Stimulated activated CD8-positive, alpha-beta memory T cell treated with anti-CD3 and anti-CD28 coated beads, Interleukin-12 subunit alpha, Interleukin-12 subunit beta, amount 100 ng/mL, for 1 hour (primary cell): ENCODE results near the gene ZNF503.

Experiments
- DNase-seq: peaks from one replicate; pipeline ENCODE4 v3.0.0-alpha.2; 2020; ENCODE audit warnings: low read depth

ZNF503 gene

GRCh38 chr10:75406462-75407223, 5.1 kb upstream of the ZNF503 start:
- no peak for DNase-seq

- no peak for DNase-seq
These were observed 4.3 kb upstream of the ZNF503 start for GRCh38 chr10:75405598-75406461.

- DNase-seq: no peak
These were observed 3.4 kb upstream of the ZNF503 start for GRCh38 chr10:75404815-75405597.

DNA sequence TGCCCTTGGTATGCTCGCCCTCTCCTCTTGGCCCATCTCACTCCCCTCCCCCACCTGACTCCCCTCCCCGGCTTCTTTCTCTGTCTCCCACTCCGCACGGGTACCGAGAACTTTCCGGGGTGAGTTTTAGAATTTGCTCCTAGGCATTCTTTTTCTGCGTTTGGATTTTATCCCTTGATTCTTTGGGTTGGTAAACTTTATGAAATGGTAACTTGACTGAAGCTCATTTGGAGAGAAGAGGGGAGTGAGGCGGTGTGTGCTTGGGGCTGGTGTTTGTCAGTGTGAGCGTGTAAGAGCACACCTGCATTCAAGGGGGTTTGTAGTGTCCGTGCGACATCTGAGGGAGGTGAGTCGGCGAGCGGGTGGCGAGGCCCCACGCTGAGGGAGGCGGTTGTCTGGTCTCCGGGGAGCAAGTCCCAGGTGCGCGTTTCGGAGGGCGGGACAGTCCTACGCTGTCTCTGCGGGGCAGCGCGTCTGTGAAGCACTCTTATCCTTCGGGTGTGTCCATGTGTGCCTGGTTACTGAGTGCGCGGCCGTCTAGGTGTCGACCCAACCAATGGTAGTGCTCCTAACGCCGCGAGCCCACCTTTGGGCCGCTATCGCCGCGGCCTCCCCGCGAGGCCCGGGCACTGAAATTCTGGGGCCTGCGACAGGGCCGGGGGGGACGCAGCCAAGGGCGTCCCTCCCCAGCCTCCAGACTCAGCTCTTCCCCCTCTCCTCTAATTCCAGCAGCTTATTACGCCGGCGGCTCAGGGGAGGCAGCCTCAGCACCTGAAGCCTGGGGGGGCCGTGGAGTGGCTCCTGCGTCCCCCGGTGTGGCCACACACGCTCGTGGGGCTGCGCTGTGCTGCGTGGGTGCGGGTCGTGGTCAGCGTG, 2.6 kb upstream of the ZNF503 start:
- DNase-seq: no peak

DNA sequence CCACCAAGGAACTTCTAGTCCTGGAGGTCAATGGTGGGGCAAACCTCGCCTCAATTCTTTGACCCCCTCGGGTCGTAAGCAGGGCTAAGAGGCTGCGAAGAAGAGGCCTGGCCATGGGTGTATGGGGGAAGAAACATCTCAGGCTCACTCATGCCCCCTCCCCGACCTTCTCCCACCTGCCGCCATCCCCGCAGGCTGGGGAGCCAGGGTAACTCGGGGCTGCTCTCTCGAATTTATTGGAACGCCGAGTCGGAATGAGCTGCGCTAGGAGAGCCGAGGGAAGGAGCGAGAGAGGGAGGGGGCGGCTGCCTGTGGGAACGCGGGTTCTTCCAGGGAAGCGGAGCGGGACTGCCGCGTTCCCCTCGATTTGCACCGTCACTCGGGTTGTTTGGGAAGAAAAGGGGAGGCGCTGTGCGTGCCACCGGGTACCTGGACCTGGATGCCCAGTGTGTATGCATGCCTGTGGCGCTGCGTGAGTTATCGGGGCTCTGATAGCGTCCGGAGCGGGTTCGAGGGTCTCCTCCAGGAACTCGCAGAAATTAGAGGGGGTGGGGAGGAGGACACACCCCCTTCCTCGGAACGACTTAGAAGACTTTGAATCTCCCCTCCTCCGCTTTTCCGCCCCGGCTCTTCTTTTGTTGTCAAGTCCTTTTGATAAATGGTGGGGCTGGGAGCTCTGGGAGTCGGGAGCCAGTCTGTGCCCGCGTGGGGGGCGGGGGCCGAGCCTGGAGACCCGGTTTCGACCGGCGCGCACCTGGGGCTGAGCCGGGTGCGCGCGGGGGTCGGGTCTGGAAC, 1.8 kb upstream of the ZNF503 start:
- no peak for DNase-seq

GRCh38 chr10:75402486-75403143, 1.1 kb upstream of the ZNF503 start:
- no peak for DNase-seq

DNA sequence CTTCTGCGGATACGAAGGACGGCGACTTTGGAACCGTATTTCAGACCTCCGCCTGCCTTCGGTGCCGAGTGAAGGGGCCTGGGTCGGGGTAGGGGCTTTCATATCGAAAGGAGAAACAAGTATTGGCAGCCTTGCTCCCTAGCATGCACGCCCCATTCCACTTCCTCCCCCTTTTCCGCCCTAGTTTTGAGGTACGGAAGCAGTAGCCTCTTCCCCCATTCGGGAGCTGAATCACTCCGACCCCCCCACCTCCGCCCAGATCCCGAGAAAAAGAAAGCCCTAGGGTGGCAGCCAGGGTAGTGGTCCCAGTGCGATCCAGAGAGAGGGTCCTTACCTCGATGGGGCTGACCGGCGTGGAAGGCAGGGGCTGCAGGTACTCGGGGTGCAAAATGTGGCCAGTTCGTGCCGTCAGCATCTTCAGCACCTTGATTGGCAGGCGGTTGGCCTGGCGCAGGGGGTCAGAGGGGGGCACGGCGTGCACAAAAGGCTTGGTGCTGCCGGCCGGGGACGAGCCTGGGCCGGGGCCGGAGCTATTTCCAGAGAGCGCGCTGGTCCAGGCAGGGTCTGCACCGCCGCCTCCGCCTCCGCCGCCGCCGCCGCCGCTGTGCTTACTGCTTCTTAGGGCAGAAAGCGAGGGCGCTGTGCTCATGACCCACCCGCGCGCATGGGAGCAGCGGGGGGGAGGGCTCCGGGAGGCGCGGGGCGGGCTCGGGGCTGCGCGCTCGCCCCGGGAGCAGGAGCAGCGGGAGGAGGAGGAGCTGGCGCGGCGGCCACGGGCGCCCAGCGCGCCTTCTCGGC, 594 bp downstream of the ZNF503 start:
- no peak for DNase-seq

DNA sequence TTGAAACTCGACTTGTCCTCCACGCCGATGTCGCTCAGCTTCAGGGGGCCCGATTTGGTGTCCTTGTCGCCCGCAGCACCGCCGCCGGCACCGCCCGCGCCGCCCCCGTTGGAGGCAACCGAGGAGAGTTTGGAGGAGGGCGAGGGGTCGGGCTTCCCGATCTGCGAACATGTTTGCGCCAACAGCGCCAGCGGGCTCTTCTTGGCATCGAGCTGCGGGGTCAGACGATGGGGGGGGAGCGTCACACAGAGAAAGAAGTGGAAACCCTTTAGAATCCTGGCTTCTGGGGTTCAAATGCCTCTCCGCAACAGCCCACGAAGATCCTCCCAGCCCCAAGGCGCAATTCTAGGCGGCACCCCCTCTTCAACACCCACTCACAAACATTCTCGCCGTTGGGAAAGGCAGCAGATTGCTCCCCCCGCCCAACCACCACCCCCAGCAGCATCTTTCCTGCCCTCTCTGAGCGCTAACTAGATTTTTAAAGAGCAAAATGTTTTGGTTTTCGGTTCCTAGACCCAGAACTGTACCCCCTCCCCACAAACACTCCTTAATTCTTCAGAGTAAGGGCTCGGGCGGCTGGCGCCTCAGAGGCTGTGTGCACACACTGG, 1.3 kb downstream of the ZNF503 start:
- DNase-seq: no peak

DNA sequence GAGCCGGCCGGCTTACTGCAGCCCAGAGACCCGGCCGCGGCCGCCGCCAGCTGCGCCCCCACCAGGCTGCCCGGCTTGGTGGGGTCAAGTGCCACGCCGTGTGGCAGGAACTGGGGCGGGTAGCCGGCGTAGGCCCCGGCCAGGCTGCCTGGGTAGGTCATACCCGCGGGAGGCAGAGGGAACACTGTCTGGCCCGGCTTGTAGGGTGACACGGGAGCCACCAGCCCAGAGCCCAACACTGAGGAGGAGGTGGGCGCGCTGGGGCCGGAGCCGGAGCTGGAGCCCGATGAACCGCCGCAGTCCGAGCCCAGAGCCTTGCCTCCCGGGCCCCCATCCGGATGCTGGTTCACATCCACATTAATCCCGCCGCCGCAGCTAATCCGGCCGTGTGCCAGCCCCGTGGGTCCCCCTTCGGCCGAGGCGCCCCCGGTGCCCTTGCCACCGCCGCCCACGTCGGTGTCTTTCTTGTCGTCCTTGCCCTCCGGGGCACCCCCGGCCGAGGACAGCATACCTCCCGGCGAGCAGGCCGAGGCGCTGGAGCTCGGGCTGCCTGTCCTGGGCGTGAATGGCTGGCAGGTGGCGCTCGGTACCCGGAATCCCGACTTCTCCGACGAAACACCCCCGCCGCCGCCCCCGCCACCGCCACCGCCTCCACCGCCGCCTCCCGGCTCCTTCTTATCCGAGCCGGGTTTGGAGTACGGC, 2.0 kb downstream of the ZNF503 start:
- no peak for DNase-seq

DNA sequence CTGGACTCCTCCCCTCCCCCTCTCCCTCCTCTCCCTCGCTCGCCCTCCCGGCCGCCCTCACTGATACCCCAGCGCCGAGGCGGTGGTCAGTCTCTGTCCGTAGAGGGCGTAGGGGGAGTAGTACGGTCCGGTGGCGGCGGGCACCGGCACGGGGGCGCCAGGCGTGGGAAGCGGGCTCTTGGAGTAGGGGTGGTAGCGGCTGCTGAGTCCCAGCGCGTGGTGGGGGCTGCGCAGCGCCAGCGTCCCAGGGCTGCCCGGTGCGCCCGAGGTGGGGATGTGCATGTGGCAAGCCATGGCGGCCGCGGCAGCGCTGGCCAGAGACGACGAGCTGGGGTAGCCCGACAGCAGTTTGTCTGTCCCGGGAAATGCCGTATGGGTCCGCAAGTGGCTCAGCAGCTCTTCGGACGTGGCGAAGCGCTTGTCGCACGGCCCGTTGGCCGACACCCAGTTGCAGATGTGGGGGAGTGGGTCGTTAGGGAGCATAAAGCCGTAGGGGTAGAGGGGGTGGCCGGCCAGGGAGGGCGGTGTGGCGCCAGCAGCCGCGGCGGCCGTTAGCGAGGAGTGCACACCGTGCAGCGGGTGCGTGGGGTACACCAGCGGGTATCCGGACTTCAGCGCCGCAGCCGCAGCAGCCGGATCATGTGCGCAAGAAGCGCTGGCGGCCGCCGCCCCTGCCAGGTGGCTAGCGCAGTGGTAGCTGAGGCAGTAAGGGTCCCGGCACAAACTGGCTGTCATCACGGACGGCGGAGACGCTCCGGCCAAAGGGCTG, 2.7 kb downstream of the ZNF503 start:
- DNase-seq: no peak

- no peak for DNase-seq
These were observed 3.3 kb downstream of the ZNF503 start for GRCh38 chr10:75398200-75398691.

DNA sequence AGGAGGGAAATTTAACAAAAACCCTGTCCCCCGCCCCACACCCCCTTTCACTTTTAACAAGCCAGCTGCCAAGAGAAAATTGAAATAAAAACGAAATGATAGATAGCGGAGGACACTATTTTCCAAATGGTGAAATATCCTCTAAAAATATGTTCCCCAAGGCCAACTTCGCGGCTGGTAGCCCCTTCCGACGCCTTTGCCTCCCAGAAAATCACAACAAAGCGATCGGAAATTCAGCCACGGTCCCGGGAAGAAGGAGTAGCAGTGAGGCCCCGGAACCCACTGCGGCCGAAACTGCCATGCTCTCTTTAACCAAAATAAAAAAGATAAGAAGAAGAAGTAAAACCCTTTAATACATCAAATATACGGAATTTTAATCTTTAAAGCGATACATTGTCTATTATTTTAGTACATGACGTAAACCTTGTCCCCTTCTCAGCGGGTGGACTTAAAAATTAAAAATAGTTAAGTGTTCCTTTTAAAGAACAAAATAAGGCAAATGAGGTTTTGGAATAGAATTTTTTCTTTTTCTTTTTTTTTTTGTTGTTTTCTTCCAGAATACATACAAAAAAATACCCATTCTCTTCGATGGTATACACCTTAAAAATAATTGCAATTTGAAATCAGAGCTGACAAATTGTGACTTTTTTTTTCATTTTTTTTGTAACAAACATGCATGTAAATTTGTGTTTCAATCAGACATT, 3.9 kb downstream of the ZNF503 start:
- DNase-seq: no peak

GRCh38 chr10:75396631-75397495, 4.7 kb downstream of the ZNF503 start:
- DNase-seq: no peak

GRCh38 chr10:75395932-75396630, 5.5 kb downstream of the ZNF503 start:
- DNase-seq: no peak
